Mucosa of descending colon (tissue), 3 donors: ENCODE measurements around the gene NELL1. TPM values are rescaled to one million over a fixed set of nuclear protein-coding genes. Genes with fewer than 3 reads are reported as not detected.

Experiments
- ATAC-seq: fragments of 200-7000 bp; cut with Tn5 transposase; one replicate; pipeline ENCODE4 v1.9.1; 2020; ENCODE audit warnings: mild to moderate bottlenecking, moderate library complexity
- DNase-seq, 3 donors: peaks; one replicate each; pipeline ENCODE4 v3.0.0-alpha.2; 2020
- H3K36me3 ChIP-seq: fragments of 200-600 bp; one replicate; pipeline ENCODE4 v1.8.0; 2021; ENCODE audit warnings: low read depth, mild to moderate bottlenecking
- H3K4me1 ChIP-seq: fragments of 200-600 bp; one replicate; pipeline ENCODE4 v1.8.0; 2021; ENCODE audit warnings: low read depth, mild to moderate bottlenecking
- H3K4me3 ChIP-seq: fragments of 200-600 bp; one replicate; pipeline ENCODE4 v1.8.0; 2021; ENCODE audit warnings: mild to moderate bottlenecking
- H3K9me3 ChIP-seq: fragments of 200-600 bp; one replicate; pipeline ENCODE4 v1.8.0; 2021; ENCODE audit warnings: mild to moderate bottlenecking
- CTCF ChIP-seq: fragments of 200-600 bp; IDR thresholded peaks from one replicate; pipeline ENCODE4 v1.8.0; 2022; ENCODE audit warnings: antibody characterized with exemption, mild to moderate bottlenecking
- intact Hi-C, 2 donors: fragments of 100-400 bp; cut with DNase I in 1 of 2; cut with micrococcal nuclease in 1 of 2; formaldehyde crosslinking; loops; one replicate each; pipeline versions ENCODE4 v1.11.0 to v1.11.1; 2022; cut with DNase I, micrococcal nuclease
- total RNA-seq, 3 donors: library from RNA; stranded (reverse); fragmentation: NEBNext Ultra II Directional in 2 of 3; extraction: Animal tissue kit (Norgen Biotek cat#: 25700) in 2 of 3; gene quantifications; one replicate each; pipeline versions ENCODE4 v1.2.1 to v1.2.4, GENCODE V29; 2021 to 2023
- donor health status: DM: no; HTN: no; CAD: no; lungs with moderate emphysema.
- donor health status: DM: no; HTN: no; CAD: no.
- donor health status: DM: no; HTN: yes; CAD: no.

Gene NELL1
- total RNA-seq, 3 donors from 2014 or later, result 0.20 to 0.73 (median 0.31) TPM

- no peak for TF ChIP-seq CTCF
- H3K9me3 ChIP-seq, result peaks cover 13% of the 10 kb centered on the region
- no peak overlapping the region for H3K4me3 ChIP-seq
- H3K4me1 ChIP-seq, result no peaks in the 10 kb centered on the region
- no peaks in the 10 kb centered on the region for H3K36me3 ChIP-seq
- intact Hi-C loops, result no loop called here
- DNase-seq (no peak), ATAC-seq (no peak)
These were observed 263.7 kb downstream of the NELL1 start for GRCh38 chr11:20933086-20933485.

GRCh38 chr11:20933958-20934357 lies 264.6 kb downstream of the NELL1 start:
- Histone ChIP-seq H3K9me3 (peaks cover 13% of the 10 kb centered on the region), H3K4me3 (no peak overlapping the region), H3K4me1 (no peaks in the 10 kb centered on the region), H3K36me3 (no peaks in the 10 kb centered on the region)
- intact Hi-C loops, result no loop called here
- ATAC-seq (no peak), DNase-seq (no peak)
- TF ChIP-seq CTCF, result no peak

DNA sequence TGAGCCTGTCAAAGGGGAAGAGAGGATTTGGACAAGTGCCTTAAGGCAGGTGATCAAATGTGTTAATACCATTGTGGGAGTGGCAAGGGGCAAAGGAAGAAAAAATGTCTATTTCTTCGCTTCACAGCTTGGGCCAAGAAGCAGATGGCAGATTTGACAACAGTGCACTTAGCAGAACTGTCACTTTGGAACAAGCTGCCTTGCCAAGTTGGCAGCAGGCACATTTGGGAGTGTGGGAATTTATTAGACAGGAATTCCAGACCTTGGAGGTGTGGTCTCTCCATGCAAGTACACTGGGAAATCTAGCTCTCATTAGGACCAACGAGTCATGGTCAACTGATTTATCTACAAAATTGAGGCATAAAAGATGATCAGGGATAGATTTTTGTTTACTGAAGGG lies 265.1 kb downstream of the NELL1 start:
- Histone ChIP-seq H3K9me3 (peaks cover 16% of the 10 kb centered on the region), H3K4me3 (no peak overlapping the region), H3K4me1 (no peaks in the 10 kb centered on the region), H3K36me3 (no peaks in the 10 kb centered on the region)
- no peak for TF ChIP-seq CTCF
- intact Hi-C loops, result no loop called here
- no peak for DNase-seq
- ATAC-seq, result no peak

- intact Hi-C loops, result no loop called here
- H3K36me3 ChIP-seq, result no peaks in the 10 kb centered on the region
- H3K4me1 ChIP-seq, result no peaks in the 10 kb centered on the region
- ATAC-seq, result no peak
- H3K4me3 ChIP-seq, result no peak overlapping the region
- no peak for DNase-seq
- TF ChIP-seq CTCF, result no peak
- H3K9me3 ChIP-seq, result peaks cover 23% of the 10 kb centered on the region
These were observed 268.4 kb downstream of the NELL1 start for GRCh38 chr11:20937826-20938225.

DNA sequence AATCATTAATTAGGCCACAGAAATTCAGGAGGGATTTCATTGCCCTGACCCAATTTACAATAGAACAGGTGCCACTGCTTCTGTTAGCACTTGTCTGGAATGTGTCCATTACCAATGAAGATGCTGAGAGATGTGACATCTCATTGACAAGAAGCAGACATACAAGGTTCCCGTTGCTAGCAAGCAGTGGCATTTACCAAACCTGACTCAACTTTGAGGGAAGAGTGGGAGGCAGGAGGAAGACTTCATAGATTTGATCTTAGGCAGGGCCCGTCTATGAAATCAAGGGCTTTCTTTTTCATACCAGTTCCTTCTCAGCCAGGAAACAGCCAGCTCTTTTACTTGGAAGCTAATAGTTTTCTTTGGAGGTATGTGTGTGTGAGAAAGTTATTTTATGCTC lies 280.2 kb downstream of the NELL1 start:
- H3K4me3 ChIP-seq, result no peak overlapping the region
- intact Hi-C loops, result no loop called here
- TF ChIP-seq CTCF, result no peak
- no peaks in the 10 kb centered on the region for H3K4me1 ChIP-seq
- peaks cover 13% of the 10 kb centered on the region for H3K9me3 ChIP-seq
- no peak for DNase-seq
- H3K36me3 ChIP-seq, result no peaks in the 10 kb centered on the region
- no peak for ATAC-seq

GRCh38 chr11:20962581-20962980 lies 293.2 kb downstream of the NELL1 start:
- H3K4me3 ChIP-seq, result no peak overlapping the region
- H3K36me3 ChIP-seq, result no peaks in the 10 kb centered on the region
- no peak for ATAC-seq
- H3K9me3 ChIP-seq, result peaks cover 32% of the 10 kb centered on the region
- no peaks in the 10 kb centered on the region for H3K4me1 ChIP-seq
- no peak for DNase-seq
- no peak for TF ChIP-seq CTCF
- intact Hi-C loops, result no loop called here
